ENCODE results near the gene APBB2.

GRCh38 chr4:40890199-40890598, 324.1 kb downstream of the APBB2 start:
- TF ChIP-seq POLR2A (IDR thresholded peaks at IDR 0.05; ENCODE audit: low read depth): no peak
- TF ChIP-seq, protein P1, sequence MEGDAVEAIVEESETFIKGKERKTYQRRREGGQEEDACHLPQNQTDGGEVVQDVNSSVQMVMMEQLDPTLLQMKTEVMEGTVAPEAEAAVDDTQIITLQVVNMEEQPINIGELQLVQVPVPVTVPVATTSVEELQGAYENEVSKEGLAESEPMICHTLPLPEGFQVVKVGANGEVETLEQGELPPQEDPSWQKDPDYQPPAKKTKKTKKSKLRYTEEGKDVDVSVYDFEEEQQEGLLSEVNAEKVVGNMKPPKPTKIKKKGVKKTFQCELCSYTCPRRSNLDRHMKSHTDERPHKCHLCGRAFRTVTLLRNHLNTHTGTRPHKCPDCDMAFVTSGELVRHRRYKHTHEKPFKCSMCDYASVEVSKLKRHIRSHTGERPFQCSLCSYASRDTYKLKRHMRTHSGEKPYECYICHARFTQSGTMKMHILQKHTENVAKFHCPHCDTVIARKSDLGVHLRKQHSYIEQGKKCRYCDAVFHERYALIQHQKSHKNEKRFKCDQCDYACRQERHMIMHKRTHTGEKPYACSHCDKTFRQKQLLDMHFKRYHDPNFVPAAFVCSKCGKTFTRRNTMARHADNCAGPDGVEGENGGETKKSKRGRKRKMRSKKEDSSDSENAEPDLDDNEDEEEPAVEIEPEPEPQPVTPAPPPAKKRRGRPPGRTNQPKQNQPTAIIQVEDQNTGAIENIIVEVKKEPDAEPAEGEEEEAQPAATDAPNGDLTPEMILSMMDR (IDR thresholded peaks at IDR 0.05): no peak
- TF ChIP-seq POLR2AphosphoS5 (IDR thresholded peaks at IDR 0.05): no peak
- TF ChIP-seq EP300 (IDR thresholded peaks at IDR 0.05): no peak

Measured in esophagus muscularis mucosa (tissue), 4 donors.